Colonic mucosa (tissue), 4 donors: Measurements from ENCODE around the gene SMAP2. TPM values are rescaled to one million over a fixed set of nuclear protein-coding genes. Genes with fewer than 3 reads are reported as not detected.
A peak's percentile ranks its signal among the peaks of the same experiment; 100 is the strongest.

ENCODE experiments used
- DNase-seq: peaks from one replicate; pipeline ENCODE4 v3.0.0-alpha.2; 2020
- H3K27ac ChIP-seq: fragments of 200-600 bp; one replicate; pipeline ENCODE4 v1.8.0; 2021
- H3K27me3 ChIP-seq: fragments of 200-600 bp; one replicate; pipeline ENCODE4 v1.8.0; 2021
- H3K36me3 ChIP-seq: fragments of 200-600 bp; one replicate; pipeline ENCODE4 v1.8.0; 2021
- H3K4me1 ChIP-seq: fragments of 200-600 bp; one replicate; pipeline ENCODE4 v1.8.0; 2021; ENCODE audit warnings: mild to moderate bottlenecking
- H3K4me3 ChIP-seq: fragments of 200-600 bp; one replicate; pipeline ENCODE4 v1.8.0; 2021
- H3K9ac ChIP-seq, 2 donors: one replicate each; pipeline ENCODE4 v1.7.0; 2013; ENCODE audit warnings: control low read depth in 2 of 2, low read depth in 2 of 2, low read length in 2 of 2
- H3K9me3 ChIP-seq: fragments of 200-600 bp; one replicate; pipeline ENCODE4 v1.8.0; 2021
- intact Hi-C: fragments of 100-400 bp; cut with DNase I; formaldehyde crosslinking; loops from one replicate; pipeline ENCODE4 v1.14.1; 2022
- total RNA-seq, 2 donors: library from RNA; stranded (reverse); fragmentation: NEBNext Ultra II Directional in 1 of 2; extraction: Animal tissue kit (Norgen Biotek cat#: 25700) in 1 of 2; gene quantifications; one replicate each; pipeline ENCODE4 v1.2.1, GENCODE V29; 2021
- TF ChIP-seq, protein P1 (sequence below): fragments of 200-600 bp; IDR thresholded peaks from one replicate; pipeline ENCODE4 v1.8.0; 2022; ENCODE audit warnings: antibody characterized with exemption, mild to moderate bottlenecking
- donor health status: healthy.
- donor health status: DM: no; HTN: no; CAD: no.
- donor health status: DM: no; HTN: no; CAD: no.

SMAP2 gene
- total RNA-seq, 2 donors from 2014 or later: 25.9 to 31.5 TPM

GRCh38 chr1:40393173-40393572 is 19.6 kb downstream of the SMAP2 start:
- TF ChIP-seq, protein P1, sequence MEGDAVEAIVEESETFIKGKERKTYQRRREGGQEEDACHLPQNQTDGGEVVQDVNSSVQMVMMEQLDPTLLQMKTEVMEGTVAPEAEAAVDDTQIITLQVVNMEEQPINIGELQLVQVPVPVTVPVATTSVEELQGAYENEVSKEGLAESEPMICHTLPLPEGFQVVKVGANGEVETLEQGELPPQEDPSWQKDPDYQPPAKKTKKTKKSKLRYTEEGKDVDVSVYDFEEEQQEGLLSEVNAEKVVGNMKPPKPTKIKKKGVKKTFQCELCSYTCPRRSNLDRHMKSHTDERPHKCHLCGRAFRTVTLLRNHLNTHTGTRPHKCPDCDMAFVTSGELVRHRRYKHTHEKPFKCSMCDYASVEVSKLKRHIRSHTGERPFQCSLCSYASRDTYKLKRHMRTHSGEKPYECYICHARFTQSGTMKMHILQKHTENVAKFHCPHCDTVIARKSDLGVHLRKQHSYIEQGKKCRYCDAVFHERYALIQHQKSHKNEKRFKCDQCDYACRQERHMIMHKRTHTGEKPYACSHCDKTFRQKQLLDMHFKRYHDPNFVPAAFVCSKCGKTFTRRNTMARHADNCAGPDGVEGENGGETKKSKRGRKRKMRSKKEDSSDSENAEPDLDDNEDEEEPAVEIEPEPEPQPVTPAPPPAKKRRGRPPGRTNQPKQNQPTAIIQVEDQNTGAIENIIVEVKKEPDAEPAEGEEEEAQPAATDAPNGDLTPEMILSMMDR: no peak
- Histone ChIP-seq H3K4me3 (no peak overlapping the region), H3K4me1 (peaks cover 7% of the 10 kb centered on the region)

DNA sequence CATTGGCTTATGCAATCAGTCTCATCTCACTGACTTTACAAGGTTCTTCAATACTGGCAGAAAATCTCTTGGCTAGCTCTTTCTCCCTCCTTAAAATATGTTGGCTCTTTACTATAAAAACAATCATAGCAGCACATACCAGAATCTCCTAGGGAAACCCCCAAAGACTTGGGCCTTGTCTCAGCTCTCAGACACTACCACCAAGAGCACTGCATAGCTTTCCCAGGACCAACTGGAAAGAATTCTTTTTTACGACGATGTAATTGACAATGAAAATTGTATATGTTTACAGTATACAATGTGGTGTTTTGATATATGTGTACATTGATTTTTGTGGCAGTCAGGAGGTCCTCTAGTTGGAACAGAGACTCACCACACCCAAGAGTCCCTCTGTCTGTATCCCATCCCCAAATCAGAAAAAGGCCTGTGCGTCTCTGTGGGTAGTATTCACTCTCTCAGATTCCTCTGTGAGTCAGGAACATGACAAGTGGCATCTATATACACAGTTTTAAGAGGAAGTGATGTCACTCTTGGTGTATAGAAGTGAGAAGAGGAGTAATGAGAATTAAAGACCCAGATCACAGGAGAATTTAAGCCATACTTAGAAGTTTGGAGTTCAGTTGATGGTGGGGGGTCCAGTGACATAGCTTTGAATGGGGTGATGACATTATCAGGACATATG is 21.1 kb downstream of the SMAP2 start:
- no peak overlapping the region for H3K9ac ChIP-seq
- intact Hi-C loops: no loop called here
- peak overlapping the region; percentile 28 for H3K27ac ChIP-seq
- no peak overlapping the region for H3K4me3 ChIP-seq
- H3K4me1 ChIP-seq: peaks cover 7% of the 10 kb centered on the region
- no peak for DNase-seq
- H3K36me3 ChIP-seq: no peaks in the 10 kb centered on the region
- no peaks in the 10 kb centered on the region for H3K9me3 ChIP-seq
- TF ChIP-seq, protein P1: no peak
- H3K27me3 ChIP-seq: no peaks in the 10 kb centered on the region

More at GRCh38 chr1:40393173-40393572, 19.6 kb downstream of the SMAP2 start:
- intact Hi-C loops: no loop called here
- no peak for DNase-seq
- Histone ChIP-seq H3K9me3 (no peaks in the 10 kb centered on the region), H3K27ac (peak overlapping the region; percentile 11), H3K9ac (no peak overlapping the region), H3K27me3 (no peaks in the 10 kb centered on the region), H3K36me3 (no peaks in the 10 kb centered on the region)

DNA sequence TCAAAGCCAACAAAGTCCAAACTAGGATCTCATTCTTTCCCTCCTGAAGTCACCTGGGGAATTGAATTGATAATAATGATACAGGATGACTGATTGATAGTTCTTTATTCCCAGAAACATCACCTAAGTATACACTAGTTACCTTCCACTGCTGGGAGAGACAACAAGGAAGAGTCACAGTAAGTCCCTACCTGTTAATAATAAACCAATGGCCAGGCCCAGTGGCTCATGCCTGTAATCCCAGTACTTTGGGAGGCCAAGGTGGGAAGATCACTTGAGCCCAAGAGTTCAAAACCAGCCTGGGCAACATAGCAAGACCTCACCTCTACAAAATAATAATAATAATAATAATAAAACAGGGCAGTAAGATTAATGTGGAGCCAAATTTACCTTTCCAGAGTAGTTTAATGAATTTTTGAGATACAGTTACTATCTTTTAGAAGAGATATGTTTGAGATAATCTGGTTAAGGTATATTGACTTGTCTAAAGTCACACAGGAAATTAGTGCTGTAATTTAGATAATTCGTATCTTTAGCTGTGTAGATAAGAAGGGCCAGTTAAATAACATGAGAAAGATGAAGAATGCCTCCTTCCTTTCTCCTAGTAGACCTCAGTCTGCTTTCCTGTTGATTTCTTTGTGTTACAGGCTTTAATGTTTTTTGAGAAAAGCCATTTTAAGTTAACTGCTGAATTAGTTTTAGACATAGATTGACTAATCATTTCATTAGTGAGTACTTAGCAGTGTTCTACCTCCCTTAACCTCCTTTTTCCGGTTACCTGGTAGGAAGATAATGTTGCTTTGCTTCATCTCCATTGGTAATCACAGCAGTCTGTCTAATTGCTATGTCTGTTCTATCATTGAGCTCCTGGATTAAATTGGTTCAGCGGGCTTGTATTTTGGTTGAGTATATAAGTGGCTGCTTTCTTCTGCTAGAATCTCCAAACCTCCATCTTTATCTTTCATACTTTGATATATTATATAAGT is 22.0 kb downstream of the SMAP2 start:
- peaks cover under 1% of the 10 kb centered on the region for H3K4me1 ChIP-seq
- no peak for DNase-seq

DNA sequence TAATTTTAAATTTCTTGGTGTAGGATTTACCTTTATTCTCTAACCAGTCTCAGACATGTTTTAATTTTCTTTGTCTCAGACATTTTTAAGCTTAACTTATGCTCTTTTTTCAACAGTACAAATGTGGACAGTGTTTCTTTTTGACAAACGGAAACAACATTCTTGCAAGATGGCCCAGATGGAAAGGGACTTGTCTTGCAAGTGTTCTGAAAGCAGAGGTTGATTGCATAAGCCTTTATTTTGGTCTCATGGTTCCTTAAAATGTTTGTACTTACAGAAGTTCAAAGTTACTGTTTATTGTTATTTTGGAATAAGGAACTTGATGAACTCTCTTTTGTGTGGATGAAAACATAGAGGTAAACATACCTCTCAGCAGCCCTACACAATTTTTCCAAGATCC is 22.9 kb downstream of the SMAP2 start:
- DNase-seq: no peak
- Histone ChIP-seq H3K27ac (peak overlapping the region; percentile 25), H3K27me3 (no peaks in the 10 kb centered on the region), H3K9ac (no peak overlapping the region), H3K36me3 (no peaks in the 10 kb centered on the region), H3K4me1 (no peaks in the 10 kb centered on the region), H3K9me3 (no peaks in the 10 kb centered on the region), H3K4me3 (no peak overlapping the region)
- TF ChIP-seq, protein P1: no peak
- intact Hi-C loops: no loop called here

More for the DNA sequence above, 22.0 kb downstream of the SMAP2 start:
- H3K36me3 ChIP-seq: no peaks in the 10 kb centered on the region
- H3K27me3 ChIP-seq: no peaks in the 10 kb centered on the region
- TF ChIP-seq, protein P1: no peak
- H3K4me3 ChIP-seq: no peak overlapping the region
- H3K27ac ChIP-seq: peak overlapping the region; percentile 28
- intact Hi-C loops: no loop called here
- H3K9ac ChIP-seq: no peak overlapping the region
- H3K9me3 ChIP-seq: no peaks in the 10 kb centered on the region

GRCh38 chr1:40397258-40397657 is 23.7 kb downstream of the SMAP2 start:
- no peak for DNase-seq
- TF ChIP-seq, protein P1: no peak
- no peaks in the 10 kb centered on the region for H3K27me3 ChIP-seq
- no peaks in the 10 kb centered on the region for H3K36me3 ChIP-seq
- H3K4me3 ChIP-seq: no peak overlapping the region
- no peaks in the 10 kb centered on the region for H3K4me1 ChIP-seq
- H3K9me3 ChIP-seq: no peaks in the 10 kb centered on the region
- no peak overlapping the region for H3K9ac ChIP-seq
- intact Hi-C loops: no loop called here
- H3K27ac ChIP-seq: no peak overlapping the region
